PFSK-1 (cell line): Measurements from ENCODE around the gene PRKAR1A.

Experiments used
- FOXP2 ChIP-seq: optimal IDR thresholded peaks from 2 replicates; pipeline ENCODE3; 2011; ENCODE audit warnings: borderline replicate concordance, control low read depth, inconsistent platforms; ENCODE audit not compliant: insufficient read depth; ENCODE audit errors: extremely low read length, extremely low read depth
- POLR2AphosphoS5 ChIP-seq: IDR thresholded peaks from 2 replicates; pipeline ENCODE4 v1.6.1; 2012; ENCODE audit warnings: low read depth, mild to moderate bottlenecking, control low read depth, low read length, moderate library complexity
- SIN3A ChIP-seq: IDR thresholded peaks from 2 replicates; pipeline ENCODE4 v1.6.1; 2012; ENCODE audit warnings: mild to moderate bottlenecking, low read length, moderate library complexity, borderline replicate concordance; ENCODE audit not compliant: insufficient read depth
- TAF1 ChIP-seq: IDR thresholded peaks from 2 replicates; pipeline ENCODE4 v1.6.1; 2012; ENCODE audit warnings: low read length, control low read depth, borderline replicate concordance; ENCODE audit not compliant: insufficient read depth
- TF ChIP-seq, protein P1 (sequence below), 2 experiments: IDR thresholded peaks; 2 replicates each; pipeline versions ENCODE4 v1.6.1 to v1.8.0; 2011 to 2012; ENCODE audit warnings: low read depth in 2 of 2, low read length in 2 of 2, control low read depth in 1 of 2, inconsistent platforms in 1 of 2, mild to moderate bottlenecking in 1 of 2, moderate library complexity in 1 of 2; ENCODE audit not compliant: insufficient read depth in 1 of 2

The PRKAR1A gene

DNA sequence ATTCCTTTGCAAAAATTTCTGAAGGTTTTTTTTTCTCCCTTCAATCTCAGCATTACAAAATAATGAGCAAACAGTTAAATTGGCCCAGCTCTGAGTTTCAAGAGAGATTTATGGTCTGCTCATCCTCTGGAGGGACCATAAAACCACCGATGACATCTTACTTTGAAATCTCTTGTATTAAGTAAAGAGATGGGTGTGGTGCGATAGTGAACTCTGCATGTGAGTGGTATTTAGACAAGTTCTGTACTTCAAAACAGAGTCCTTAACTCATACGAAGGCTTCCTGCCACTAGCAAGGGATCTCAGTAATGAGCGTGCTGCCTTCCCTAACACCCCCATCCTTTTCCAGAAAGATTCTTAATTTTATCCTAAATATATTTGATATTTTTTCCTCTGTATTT lies 86.9 kb downstream of the PRKAR1A start:
- TF ChIP-seq FOXP2 = no peak
- TF ChIP-seq POLR2AphosphoS5 = no peak
- TF ChIP-seq, protein P1, sequence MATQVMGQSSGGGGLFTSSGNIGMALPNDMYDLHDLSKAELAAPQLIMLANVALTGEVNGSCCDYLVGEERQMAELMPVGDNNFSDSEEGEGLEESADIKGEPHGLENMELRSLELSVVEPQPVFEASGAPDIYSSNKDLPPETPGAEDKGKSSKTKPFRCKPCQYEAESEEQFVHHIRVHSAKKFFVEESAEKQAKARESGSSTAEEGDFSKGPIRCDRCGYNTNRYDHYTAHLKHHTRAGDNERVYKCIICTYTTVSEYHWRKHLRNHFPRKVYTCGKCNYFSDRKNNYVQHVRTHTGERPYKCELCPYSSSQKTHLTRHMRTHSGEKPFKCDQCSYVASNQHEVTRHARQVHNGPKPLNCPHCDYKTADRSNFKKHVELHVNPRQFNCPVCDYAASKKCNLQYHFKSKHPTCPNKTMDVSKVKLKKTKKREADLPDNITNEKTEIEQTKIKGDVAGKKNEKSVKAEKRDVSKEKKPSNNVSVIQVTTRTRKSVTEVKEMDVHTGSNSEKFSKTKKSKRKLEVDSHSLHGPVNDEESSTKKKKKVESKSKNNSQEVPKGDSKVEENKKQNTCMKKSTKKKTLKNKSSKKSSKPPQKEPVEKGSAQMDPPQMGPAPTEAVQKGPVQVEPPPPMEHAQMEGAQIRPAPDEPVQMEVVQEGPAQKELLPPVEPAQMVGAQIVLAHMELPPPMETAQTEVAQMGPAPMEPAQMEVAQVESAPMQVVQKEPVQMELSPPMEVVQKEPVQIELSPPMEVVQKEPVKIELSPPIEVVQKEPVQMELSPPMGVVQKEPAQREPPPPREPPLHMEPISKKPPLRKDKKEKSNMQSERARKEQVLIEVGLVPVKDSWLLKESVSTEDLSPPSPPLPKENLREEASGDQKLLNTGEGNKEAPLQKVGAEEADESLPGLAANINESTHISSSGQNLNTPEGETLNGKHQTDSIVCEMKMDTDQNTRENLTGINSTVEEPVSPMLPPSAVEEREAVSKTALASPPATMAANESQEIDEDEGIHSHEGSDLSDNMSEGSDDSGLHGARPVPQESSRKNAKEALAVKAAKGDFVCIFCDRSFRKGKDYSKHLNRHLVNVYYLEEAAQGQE (IDR thresholded peaks at IDR 0.05; ENCODE audit: insufficient read depth in 1 of 2, low read depth in 2 of 2, low read length in 2 of 2) = no peak
- no peak for TF ChIP-seq TAF1
- TF ChIP-seq SIN3A = no peak

DNA sequence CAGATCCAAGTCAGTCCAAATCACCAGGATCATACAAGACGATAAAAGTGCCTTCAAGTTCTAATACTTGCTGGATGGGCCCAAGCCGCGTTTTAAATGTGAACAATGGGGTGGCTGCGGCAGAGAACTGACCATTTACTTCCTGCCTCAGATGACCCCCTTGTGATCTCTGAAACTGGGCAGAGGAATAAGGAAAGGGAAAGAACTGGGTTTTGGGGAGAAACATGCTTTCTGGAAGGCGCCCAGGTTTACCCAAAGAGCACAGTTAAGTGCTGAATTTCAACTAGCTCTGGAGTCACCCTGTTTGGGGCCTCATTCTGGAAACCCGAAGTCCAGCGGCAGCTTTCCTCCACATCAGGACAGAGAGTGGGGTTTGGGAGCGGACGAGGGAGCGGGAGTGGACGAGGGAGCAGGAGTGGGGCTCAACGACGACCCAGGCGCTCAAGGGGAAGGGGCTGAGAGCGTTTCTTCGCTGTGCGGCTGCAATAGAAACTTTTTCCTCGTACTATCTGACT lies 87.4 kb downstream of the PRKAR1A start:
- no peak for TF ChIP-seq FOXP2
- TF ChIP-seq, protein P1 (IDR thresholded peaks at IDR 0.05; ENCODE audit: insufficient read depth in 1 of 2, low read depth in 2 of 2, low read length in 2 of 2) = no peak
- no peak for TF ChIP-seq TAF1
- TF ChIP-seq SIN3A = no peak
- no peak for TF ChIP-seq POLR2AphosphoS5

DNA sequence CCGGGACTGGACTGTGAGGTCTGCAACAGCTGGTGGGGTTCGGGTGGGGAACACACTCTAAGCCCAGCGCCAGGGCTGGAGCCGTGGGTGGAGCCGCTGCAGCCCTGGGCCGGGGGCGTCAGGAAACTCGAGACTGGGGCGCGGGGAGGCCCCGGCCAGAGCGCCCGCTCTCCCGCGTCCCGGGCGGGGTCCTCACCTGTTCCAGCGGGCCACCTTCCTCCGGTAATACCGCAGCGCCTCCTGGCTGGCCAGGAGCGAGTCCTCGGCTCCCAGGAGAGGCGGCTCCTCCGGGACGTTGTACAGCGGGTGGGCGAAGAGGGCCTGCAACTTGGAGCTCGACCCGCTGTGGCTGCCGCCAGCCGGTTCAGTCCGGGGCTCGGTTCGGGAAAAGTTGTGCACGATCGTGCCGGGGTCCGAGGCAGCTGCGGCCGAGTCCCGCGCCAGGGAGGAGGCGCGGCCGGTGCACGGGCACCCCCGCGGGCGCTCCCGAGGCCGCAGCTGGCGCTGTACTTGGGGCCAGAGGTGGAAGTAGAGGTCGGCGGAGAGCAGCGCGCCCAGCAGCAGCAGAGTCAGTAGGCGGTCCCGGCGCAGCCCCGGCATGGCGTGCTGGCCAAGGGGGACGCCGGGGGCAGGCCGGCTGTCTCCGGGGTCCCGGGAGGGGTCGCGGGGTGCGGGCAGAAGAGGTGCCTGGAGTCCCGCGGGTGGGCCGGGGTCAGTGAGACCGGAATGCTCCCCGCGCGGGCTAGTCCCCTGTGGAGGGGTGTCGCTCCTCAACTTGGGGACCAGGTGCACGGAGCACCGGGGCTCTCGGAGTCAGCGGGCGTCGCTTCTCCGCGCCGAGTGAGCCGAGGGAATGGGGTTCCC lies 88.1 kb downstream of the PRKAR1A start:
- TF ChIP-seq TAF1 (no peak), POLR2AphosphoS5 (no peak), FOXP2 (no peak), SIN3A (no peak)
- TF ChIP-seq, protein P1 (IDR thresholded peaks at IDR 0.05; ENCODE audit: insufficient read depth in 1 of 2, low read depth in 2 of 2, low read length in 2 of 2) = no peak
